Measurements from ENCODE around the gene GPR108. TPM values are rescaled to one million over a fixed set of nuclear protein-coding genes. Genes with fewer than 3 reads are reported as not detected.
A peak's percentile ranks its signal among the peaks of the same experiment; 100 is the strongest.
"Not testable (repeated sequence)": the region's sequence is repeated elsewhere in the genome, so short reads cannot be mapped to it uniquely, and the experiment has no call there.

Gene GPR108
- total RNA-seq, 2 donors from 2014 or later, result 61.4 to 67.2 TPM

- no peak overlapping the region for H3K9ac ChIP-seq (ENCODE audit: extremely low read depth, low read length, poor library complexity, severe bottlenecking)
- Mint-ChIP-seq H3K36me3 (ENCODE audit: low read depth) (peaks cover 63% of the 10 kb centered on the region), H3K4me3 (no peak overlapping the region), H3K4me1 (peaks cover 2% of the 10 kb centered on the region), H3K27ac (peak overlapping the region; percentile 17), H3K27me3 (ENCODE audit: insufficient read depth) (no peaks in the 10 kb centered on the region), H3K9me3 (no peaks in the 10 kb centered on the region)
- 94 to 96% methylated on average over 7 to 15 of the region's 16 CpGs for whole genome bisulfite sequencing, 2 experiments (ENCODE audit: insufficient coverage in 1 of 2, insufficient read length in 1 of 2)
- no peaks in the 10 kb centered on the region for H3K4me1 ChIP-seq (ENCODE audit: control insufficient read depth, insufficient read depth, low read length)
- no peak for TF ChIP-seq CTCF (conservative IDR thresholded peaks at IDR 0.05)
- H3K4me3 ChIP-seq (ENCODE audit: low read length), result no peak overlapping the region
- no peaks in the 10 kb centered on the region for H3K27me3 ChIP-seq (ENCODE audit: control insufficient read depth, insufficient read depth, low read length, poor library complexity, severe bottlenecking)
- no peak for DNase-seq
- peaks cover 72% of the 10 kb centered on the region for H3K36me3 ChIP-seq (ENCODE audit: control insufficient read depth, insufficient read depth, low read length)
- no peak overlapping the region for H3K27ac ChIP-seq (ENCODE audit: low read depth, low read length)
- H3K9me3 ChIP-seq (ENCODE audit: control insufficient read depth, low read length), result no peaks in the 10 kb centered on the region
Observed at GRCh38 chr19:6751189-6751588, 13.8 kb upstream of the GPR108 start.

- H3K9me3 ChIP-seq (ENCODE audit: control insufficient read depth, low read length), result no peaks in the 10 kb centered on the region
- Mint-ChIP-seq H3K27me3 (ENCODE audit: insufficient read depth) (no peaks in the 10 kb centered on the region), H3K4me1 (peaks cover 2% of the 10 kb centered on the region), H3K27ac (no peak overlapping the region), H3K9me3 (no peaks in the 10 kb centered on the region), H3K4me3 (no peak overlapping the region), H3K36me3 (ENCODE audit: low read depth) (peaks cover 69% of the 10 kb centered on the region)
- H3K36me3 ChIP-seq (ENCODE audit: control insufficient read depth, insufficient read depth, low read length), result peaks cover 80% of the 10 kb centered on the region
- no peak for TF ChIP-seq CTCF (conservative IDR thresholded peaks at IDR 0.05)
- no peak overlapping the region for H3K27ac ChIP-seq (ENCODE audit: low read depth, low read length)
- H3K27me3 ChIP-seq (ENCODE audit: control insufficient read depth, insufficient read depth, low read length, poor library complexity, severe bottlenecking), result no peaks in the 10 kb centered on the region
- no peak for DNase-seq
- no peaks in the 10 kb centered on the region for H3K4me1 ChIP-seq (ENCODE audit: control insufficient read depth, insufficient read depth, low read length)
- WGBS, 2 experiments (ENCODE audit: insufficient coverage in 1 of 2, insufficient read length in 1 of 2), result 96% methylated on average over 12 to 18 of the region's 20 CpGs
- H3K9ac ChIP-seq (ENCODE audit: extremely low read depth, low read length, poor library complexity, severe bottlenecking), result no peak overlapping the region
- no peak overlapping the region for H3K4me3 ChIP-seq (ENCODE audit: low read length)
Observed at GRCh38 chr19:6750062-6750461, 12.7 kb upstream of the GPR108 start.

GRCh38 chr19:6748543-6748942, 11.2 kb upstream of the GPR108 start:
- not testable (repeated sequence) for H3K27me3 ChIP-seq (ENCODE audit: control insufficient read depth, insufficient read depth, low read length, poor library complexity, severe bottlenecking); H3K9me3 Mint-ChIP-seq; H3K27ac ChIP-seq (ENCODE audit: low read depth, low read length); H3K9ac ChIP-seq (ENCODE audit: extremely low read depth, low read length, poor library complexity, severe bottlenecking); DNase-seq; H3K9me3 ChIP-seq (ENCODE audit: control insufficient read depth, low read length); H3K27me3 Mint-ChIP-seq (ENCODE audit: insufficient read depth); H3K27ac Mint-ChIP-seq; H3K4me3 Mint-ChIP-seq; H3K4me1 ChIP-seq (ENCODE audit: control insufficient read depth, insufficient read depth, low read length); H3K4me3 ChIP-seq (ENCODE audit: low read length)
- H3K36me3 Mint-ChIP-seq (ENCODE audit: low read depth), result peaks cover 74% of the 10 kb centered on the region
- 95 to 96% methylated on average over 10 of the region's 10 CpGs for WGBS, 2 experiments (ENCODE audit: insufficient coverage in 1 of 2, insufficient read length in 1 of 2)
- peaks cover 87% of the 10 kb centered on the region for H3K36me3 ChIP-seq (ENCODE audit: control insufficient read depth, insufficient read depth, low read length)
- H3K4me1 Mint-ChIP-seq, result peaks cover 10% of the 10 kb centered on the region

- 89 to 100% methylated on average over 9 to 16 of the region's 24 CpGs for WGBS, 2 experiments (ENCODE audit: insufficient coverage in 1 of 2, insufficient read length in 1 of 2)
- TF ChIP-seq CTCF (conservative IDR thresholded peaks at IDR 0.05), result no peak
- Mint-ChIP-seq H3K27ac (no peak overlapping the region), H3K36me3 (ENCODE audit: low read depth) (peaks cover 78% of the 10 kb centered on the region), H3K4me3 (no peak overlapping the region), H3K27me3 (ENCODE audit: insufficient read depth) (no peaks in the 10 kb centered on the region), H3K9me3 (no peaks in the 10 kb centered on the region), H3K4me1 (peaks cover 27% of the 10 kb centered on the region)
- Histone ChIP-seq H3K9ac (ENCODE audit: extremely low read depth, low read length, poor library complexity, severe bottlenecking) (no peak overlapping the region), H3K4me3 (ENCODE audit: low read length) (no peak overlapping the region), H3K27me3 (ENCODE audit: control insufficient read depth, insufficient read depth, low read length, poor library complexity, severe bottlenecking) (no peaks in the 10 kb centered on the region), H3K9me3 (ENCODE audit: control insufficient read depth, low read length) (no peaks in the 10 kb centered on the region), H3K4me1 (ENCODE audit: control insufficient read depth, insufficient read depth, low read length) (peaks cover 3% of the 10 kb centered on the region), H3K27ac (ENCODE audit: low read depth, low read length) (no peak overlapping the region), H3K36me3 (ENCODE audit: control insufficient read depth, insufficient read depth, low read length) (peaks cover 93% of the 10 kb centered on the region)
- no peak for DNase-seq
Observed at GRCh38 chr19:6745965-6746364, 8.6 kb upstream of the GPR108 start.
